GM12873 (cell line): ENCODE measurements around the gene KIFC1.
A peak's percentile ranks its signal among the peaks of the same experiment; 100 is the strongest.

Source experiments
- CTCF ChIP-seq: IDR thresholded peaks from 2 replicates; pipeline ENCODE4 v1.5.1; 2012; ENCODE audit warnings: low read depth, mild to moderate bottlenecking, moderate library complexity, low read length, control low read depth; ENCODE audit not compliant: insufficient read depth; ENCODE audit errors: missing control alignments

The KIFC1 gene

GRCh38 chr6:33421344-33421643, 29.7 kb downstream of the KIFC1 start:
- no peak for TF ChIP-seq CTCF

- TF ChIP-seq CTCF, result no peak
These were observed 32.2 kb downstream of the KIFC1 start for GRCh38 chr6:33423777-33424176.

DNA sequence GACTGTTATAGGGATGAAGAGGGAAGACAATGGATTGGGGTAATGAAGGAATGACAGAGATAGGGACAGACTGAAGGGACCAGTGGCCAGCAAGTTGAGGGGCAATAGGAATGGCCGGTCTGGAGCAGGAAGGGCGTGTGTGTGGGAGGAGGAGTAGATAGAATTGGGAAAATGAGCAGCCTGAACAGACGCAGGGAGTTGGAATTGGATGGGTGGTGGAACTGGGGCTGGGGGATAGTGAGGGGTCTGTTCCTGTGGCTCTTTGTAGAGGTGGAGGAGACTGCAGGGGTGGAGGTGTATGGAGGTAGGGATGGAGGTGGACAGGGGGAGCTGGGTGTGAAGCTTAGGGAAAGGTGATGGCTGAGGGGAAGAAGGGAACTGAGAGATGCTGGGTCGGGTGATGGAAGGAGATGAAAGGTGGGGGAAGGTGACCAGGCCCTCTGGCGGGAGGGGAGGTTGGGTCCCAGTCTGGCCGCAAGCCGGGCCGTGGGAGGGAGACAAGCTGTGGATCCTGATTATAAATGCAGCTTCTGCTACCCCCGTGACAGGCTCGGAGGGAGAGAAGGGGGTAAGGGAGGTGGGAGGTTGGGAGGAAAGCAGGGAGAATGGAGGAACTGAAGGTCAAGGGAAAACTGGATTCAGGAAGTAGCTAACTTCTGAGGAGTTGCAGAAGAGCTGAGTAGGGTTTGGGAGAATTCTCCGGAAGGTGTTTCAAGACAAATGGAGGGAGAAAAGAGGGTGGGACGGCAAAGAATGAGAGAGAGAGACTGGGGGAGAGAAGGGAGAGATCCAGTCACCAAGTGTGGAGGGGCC, 33.4 kb downstream of the KIFC1 start:
- TF ChIP-seq CTCF, result no peak

GRCh38 chr6:33425668-33426577, 34.3 kb downstream of the KIFC1 start:
- TF ChIP-seq CTCF, result peak; percentile 76

DNA sequence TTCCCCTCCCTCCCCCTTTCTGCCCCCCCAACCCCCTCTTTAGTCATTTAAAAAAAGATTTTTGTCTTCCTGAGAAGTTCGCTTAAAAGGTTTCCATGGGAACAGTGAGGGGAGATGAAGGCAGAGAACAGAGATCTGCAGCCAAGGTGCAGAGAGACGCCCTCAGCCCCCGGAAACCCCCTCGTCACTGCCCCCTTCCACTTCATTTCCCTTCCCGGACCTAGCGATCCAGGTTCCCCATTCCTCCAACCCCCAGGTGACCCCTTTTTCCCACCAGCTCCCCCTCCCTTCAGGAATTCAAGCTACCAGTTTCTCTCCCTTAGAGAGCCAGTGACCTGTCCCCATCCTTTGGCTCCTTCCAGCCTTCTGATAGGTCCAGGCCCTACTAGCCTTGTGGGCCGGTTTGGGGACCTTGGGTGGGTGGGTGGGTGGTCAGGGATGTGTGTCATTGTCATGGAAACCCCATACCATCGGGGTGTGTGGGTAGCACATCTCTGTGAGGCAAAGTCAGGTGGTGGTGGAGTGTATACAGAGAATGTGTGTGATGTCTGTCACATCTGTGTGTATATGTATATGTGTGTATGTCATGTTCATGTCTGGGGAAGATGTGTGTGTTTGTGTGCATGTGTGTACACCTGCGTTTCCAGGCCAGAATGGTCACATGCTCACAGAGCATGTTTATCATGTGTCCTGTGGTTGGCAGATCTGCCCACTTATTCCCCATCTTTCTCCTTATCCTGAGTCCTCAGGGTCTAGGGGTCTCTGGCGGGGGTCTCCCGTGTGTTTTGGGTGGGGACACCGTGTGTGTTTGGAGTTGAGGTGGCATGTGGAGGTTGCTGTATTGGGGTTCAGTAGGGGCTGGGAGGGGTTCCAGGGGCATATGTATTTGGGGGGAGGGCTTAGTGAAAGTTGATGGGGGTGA, 35.2 kb downstream of the KIFC1 start:
- TF ChIP-seq CTCF, result no peak

- TF ChIP-seq CTCF, result no peak
These were observed 36.1 kb downstream of the KIFC1 start for GRCh38 chr6:33427585-33428223.
